ENCODE data around the gene AEBP1.

Gene AEBP1

DNA sequence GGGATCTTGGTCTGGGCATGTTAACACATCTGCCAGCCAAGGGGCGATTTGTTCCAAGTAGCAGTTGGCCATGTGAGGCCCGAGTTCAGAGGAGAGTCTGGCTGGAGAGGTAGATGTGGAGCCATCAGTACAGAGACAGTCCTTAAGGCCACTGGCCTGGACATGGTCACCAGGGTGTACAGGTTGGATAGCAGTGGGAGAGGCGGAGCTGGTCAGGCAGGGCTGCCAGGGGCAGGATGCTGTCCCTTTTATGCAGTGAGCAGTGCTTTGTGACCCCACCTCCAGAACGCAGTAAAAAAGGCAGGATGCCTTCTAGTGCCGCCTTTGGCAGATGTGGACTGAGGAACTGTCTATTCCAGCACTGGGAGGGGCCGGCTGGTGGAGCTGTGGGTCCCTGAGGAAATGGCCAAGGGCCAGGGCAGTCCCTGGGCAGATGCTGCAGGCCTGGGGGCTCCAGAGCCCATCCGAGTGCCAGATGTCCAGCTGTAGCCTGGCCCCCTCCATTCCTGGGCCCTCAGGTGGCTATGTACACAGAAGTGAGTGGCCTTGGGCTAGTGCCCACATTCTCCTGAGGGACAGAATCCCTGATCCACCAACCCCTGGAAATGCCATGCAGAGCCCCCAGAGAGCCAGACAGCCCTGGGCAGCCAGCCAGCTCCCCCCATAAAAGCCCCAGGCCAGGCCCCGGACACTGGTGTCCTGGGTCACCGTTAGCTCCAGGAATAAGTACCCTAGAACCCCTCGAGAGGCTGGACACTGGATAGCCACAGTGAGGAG, 54.1 kb downstream of the AEBP1 start:
- no peak overlapping the region for H3K4me3 ChIP-seq (ENCODE audit: insufficient read depth, low read depth, low read length, poor library complexity, severe bottlenecking)
- no peaks in the 10 kb centered on the region for H3K36me3 ChIP-seq (ENCODE audit: control insufficient read depth, insufficient read depth, low read length)
- H3K27ac ChIP-seq (ENCODE audit: insufficient read depth, low read length, poor library complexity, severe bottlenecking): no peak overlapping the region
- no peaks in the 10 kb centered on the region for H3K4me1 ChIP-seq (ENCODE audit: control insufficient read depth, insufficient read depth, low read length, poor library complexity, severe bottlenecking)
- H3K9me3 ChIP-seq (ENCODE audit: control insufficient read depth, low read length): no peaks in the 10 kb centered on the region
- no peak for DNase-seq
- H3K27me3 ChIP-seq (replicated peaks; ENCODE audit: control insufficient read depth, insufficient read depth, low read length, poor library complexity, severe bottlenecking): no peaks in the 10 kb centered on the region

DNA sequence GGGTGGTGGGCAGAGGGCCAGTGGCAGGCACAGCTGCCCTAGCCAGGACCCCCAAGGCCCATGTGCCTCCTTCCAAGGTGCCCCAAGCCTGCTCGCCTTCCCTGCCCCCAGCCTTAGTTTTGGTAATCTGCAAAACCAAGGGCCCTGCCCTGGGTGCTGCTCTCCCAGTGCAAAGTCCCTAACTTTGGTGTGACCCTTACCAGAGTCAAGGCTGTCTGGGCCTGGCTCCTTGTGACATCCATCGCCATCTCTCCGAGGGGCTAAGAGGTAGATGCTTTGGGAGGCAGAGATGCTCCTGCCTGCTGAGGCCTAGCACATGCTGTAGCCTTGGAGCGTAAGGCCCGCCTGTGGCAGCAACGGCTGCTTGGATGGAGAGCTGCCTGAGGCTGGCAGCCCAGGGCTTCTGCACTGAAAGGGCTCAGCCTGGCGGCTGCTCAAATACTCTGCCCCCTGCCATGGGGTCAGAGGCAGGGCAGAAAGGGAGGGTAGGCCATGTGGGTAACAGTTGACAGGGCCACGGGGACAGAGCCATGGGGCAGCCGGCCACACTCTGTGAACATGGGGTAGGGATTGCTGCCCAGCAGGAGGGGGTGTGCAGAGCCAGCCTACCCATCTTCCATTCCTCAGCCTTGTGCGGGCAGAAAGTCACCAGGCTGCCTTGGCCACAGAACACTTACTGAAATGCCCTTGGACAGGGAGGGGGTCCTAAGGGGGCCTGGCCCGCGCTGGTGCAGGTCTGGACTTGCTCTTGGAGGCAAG, 54.9 kb downstream of the AEBP1 start:
- no peak overlapping the region for H3K27ac ChIP-seq (ENCODE audit: insufficient read depth, low read length, poor library complexity, severe bottlenecking)
- H3K27me3 ChIP-seq (replicated peaks; ENCODE audit: control insufficient read depth, insufficient read depth, low read length, poor library complexity, severe bottlenecking): no peaks in the 10 kb centered on the region
- H3K36me3 ChIP-seq (ENCODE audit: control insufficient read depth, insufficient read depth, low read length): no peaks in the 10 kb centered on the region
- no peaks in the 10 kb centered on the region for H3K9me3 ChIP-seq (ENCODE audit: control insufficient read depth, low read length)
- H3K4me3 ChIP-seq (ENCODE audit: insufficient read depth, low read depth, low read length, poor library complexity, severe bottlenecking): no peak overlapping the region
- no peak for DNase-seq
- H3K4me1 ChIP-seq (ENCODE audit: control insufficient read depth, insufficient read depth, low read length, poor library complexity, severe bottlenecking): no peaks in the 10 kb centered on the region

GRCh38 chr7:44159824-44160630, 55.9 kb downstream of the AEBP1 start:
- H3K9me3 ChIP-seq (ENCODE audit: control insufficient read depth, low read length): no peaks in the 10 kb centered on the region
- H3K4me3 ChIP-seq (ENCODE audit: insufficient read depth, low read depth, low read length, poor library complexity, severe bottlenecking): no peak overlapping the region
- no peaks in the 10 kb centered on the region for H3K36me3 ChIP-seq (ENCODE audit: control insufficient read depth, insufficient read depth, low read length)
- no peaks in the 10 kb centered on the region for H3K4me1 ChIP-seq (ENCODE audit: control insufficient read depth, insufficient read depth, low read length, poor library complexity, severe bottlenecking)
- H3K27me3 ChIP-seq (replicated peaks; ENCODE audit: control insufficient read depth, insufficient read depth, low read length, poor library complexity, severe bottlenecking): no peaks in the 10 kb centered on the region
- DNase-seq: no peak
- no peak overlapping the region for H3K27ac ChIP-seq (ENCODE audit: insufficient read depth, low read length, poor library complexity, severe bottlenecking)

DNA sequence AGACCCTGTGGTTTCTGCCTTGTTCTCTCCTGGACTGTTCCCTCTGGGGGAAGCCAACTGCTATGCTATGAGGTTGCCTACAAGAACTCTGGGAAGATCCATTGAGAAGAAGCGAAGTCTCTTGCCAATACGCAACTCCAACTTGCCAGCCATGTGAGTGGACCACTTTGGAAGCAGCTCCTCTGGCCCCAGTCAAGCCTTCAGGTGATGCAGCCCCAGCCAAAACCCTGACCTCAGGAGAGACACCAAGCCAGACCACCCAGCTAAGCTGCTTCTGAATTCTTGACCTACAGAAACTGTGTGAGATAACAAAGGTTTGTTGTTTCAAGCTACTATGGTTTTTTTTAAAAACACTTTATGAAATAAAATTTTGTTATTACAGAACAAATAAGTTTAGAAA, 57.2 kb downstream of the AEBP1 start:
- DNase-seq: no peak
- H3K27ac ChIP-seq (ENCODE audit: insufficient read depth, low read length, poor library complexity, severe bottlenecking): no peak overlapping the region

GRCh38 chr7:44162179-44162578, 58.0 kb downstream of the AEBP1 start:
- no peaks in the 10 kb centered on the region for H3K36me3 ChIP-seq (ENCODE audit: control insufficient read depth, insufficient read depth, low read length)
- DNase-seq: no peak
- H3K27ac ChIP-seq (ENCODE audit: insufficient read depth, low read length, poor library complexity, severe bottlenecking): no peak overlapping the region
- H3K4me1 ChIP-seq (ENCODE audit: control insufficient read depth, insufficient read depth, low read length, poor library complexity, severe bottlenecking): no peaks in the 10 kb centered on the region
- H3K4me3 ChIP-seq (ENCODE audit: insufficient read depth, low read depth, low read length, poor library complexity, severe bottlenecking): no peak overlapping the region
- no peaks in the 10 kb centered on the region for H3K9me3 ChIP-seq (ENCODE audit: control insufficient read depth, low read length)
- no peaks in the 10 kb centered on the region for H3K27me3 ChIP-seq (replicated peaks; ENCODE audit: control insufficient read depth, insufficient read depth, low read length, poor library complexity, severe bottlenecking)

More for the DNA sequence above, 57.2 kb downstream of the AEBP1 start:
- Histone ChIP-seq H3K36me3 (ENCODE audit: control insufficient read depth, insufficient read depth, low read length) (no peaks in the 10 kb centered on the region), H3K27me3 (replicated peaks; ENCODE audit: control insufficient read depth, insufficient read depth, low read length, poor library complexity, severe bottlenecking) (no peaks in the 10 kb centered on the region), H3K9me3 (ENCODE audit: control insufficient read depth, low read length) (no peaks in the 10 kb centered on the region), H3K4me3 (ENCODE audit: insufficient read depth, low read depth, low read length, poor library complexity, severe bottlenecking) (no peak overlapping the region), H3K4me1 (ENCODE audit: control insufficient read depth, insufficient read depth, low read length, poor library complexity, severe bottlenecking) (no peaks in the 10 kb centered on the region)

GRCh38 chr7:44162785-44163395, 58.7 kb downstream of the AEBP1 start:
- Histone ChIP-seq H3K4me1 (ENCODE audit: control insufficient read depth, insufficient read depth, low read length, poor library complexity, severe bottlenecking) (no peaks in the 10 kb centered on the region), H3K4me3 (ENCODE audit: insufficient read depth, low read depth, low read length, poor library complexity, severe bottlenecking) (no peak overlapping the region), H3K9me3 (ENCODE audit: control insufficient read depth, low read length) (no peaks in the 10 kb centered on the region), H3K36me3 (ENCODE audit: control insufficient read depth, insufficient read depth, low read length) (no peaks in the 10 kb centered on the region), H3K27me3 (replicated peaks; ENCODE audit: control insufficient read depth, insufficient read depth, low read length, poor library complexity, severe bottlenecking) (no peaks in the 10 kb centered on the region), H3K27ac (ENCODE audit: insufficient read depth, low read length, poor library complexity, severe bottlenecking) (no peak overlapping the region)
- no peak for DNase-seq

- DNase-seq: no peak
- Histone ChIP-seq H3K27me3 (replicated peaks; ENCODE audit: control insufficient read depth, insufficient read depth, low read length, poor library complexity, severe bottlenecking) (no peaks in the 10 kb centered on the region), H3K9me3 (ENCODE audit: control insufficient read depth, low read length) (no peaks in the 10 kb centered on the region), H3K27ac (ENCODE audit: insufficient read depth, low read length, poor library complexity, severe bottlenecking) (no peak overlapping the region), H3K4me3 (ENCODE audit: insufficient read depth, low read depth, low read length, poor library complexity, severe bottlenecking) (no peak overlapping the region), H3K36me3 (ENCODE audit: control insufficient read depth, insufficient read depth, low read length) (no peaks in the 10 kb centered on the region), H3K4me1 (ENCODE audit: control insufficient read depth, insufficient read depth, low read length, poor library complexity, severe bottlenecking) (no peaks in the 10 kb centered on the region)
Measured at GRCh38 chr7:44163591-44163990, 59.4 kb downstream of the AEBP1 start.
